ENCODE results near the gene AKR1D1.

AKR1D1 gene

DNA sequence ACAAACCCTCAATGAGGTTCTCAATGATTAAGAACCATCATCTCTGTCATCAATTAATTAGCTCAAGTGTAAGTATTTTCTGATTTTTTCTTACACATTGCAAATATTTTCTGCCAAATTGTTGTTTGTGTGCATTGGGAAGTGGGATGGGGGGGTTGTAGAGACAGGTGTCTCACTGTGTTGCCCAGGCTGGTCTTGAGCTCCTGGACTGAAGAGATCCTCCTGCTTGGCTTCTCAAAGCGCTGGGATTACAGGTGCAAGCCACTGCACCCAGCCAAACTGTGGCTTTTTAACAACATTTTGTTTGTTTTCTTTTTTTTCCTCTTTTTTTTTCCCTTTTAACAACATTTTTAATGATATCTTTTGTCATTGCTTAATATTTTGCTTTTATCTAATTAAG, 87.5 kb downstream of the AKR1D1 start:
- TF ChIP-seq, protein P1, sequence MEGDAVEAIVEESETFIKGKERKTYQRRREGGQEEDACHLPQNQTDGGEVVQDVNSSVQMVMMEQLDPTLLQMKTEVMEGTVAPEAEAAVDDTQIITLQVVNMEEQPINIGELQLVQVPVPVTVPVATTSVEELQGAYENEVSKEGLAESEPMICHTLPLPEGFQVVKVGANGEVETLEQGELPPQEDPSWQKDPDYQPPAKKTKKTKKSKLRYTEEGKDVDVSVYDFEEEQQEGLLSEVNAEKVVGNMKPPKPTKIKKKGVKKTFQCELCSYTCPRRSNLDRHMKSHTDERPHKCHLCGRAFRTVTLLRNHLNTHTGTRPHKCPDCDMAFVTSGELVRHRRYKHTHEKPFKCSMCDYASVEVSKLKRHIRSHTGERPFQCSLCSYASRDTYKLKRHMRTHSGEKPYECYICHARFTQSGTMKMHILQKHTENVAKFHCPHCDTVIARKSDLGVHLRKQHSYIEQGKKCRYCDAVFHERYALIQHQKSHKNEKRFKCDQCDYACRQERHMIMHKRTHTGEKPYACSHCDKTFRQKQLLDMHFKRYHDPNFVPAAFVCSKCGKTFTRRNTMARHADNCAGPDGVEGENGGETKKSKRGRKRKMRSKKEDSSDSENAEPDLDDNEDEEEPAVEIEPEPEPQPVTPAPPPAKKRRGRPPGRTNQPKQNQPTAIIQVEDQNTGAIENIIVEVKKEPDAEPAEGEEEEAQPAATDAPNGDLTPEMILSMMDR (IDR thresholded peaks at IDR 0.05; ENCODE audit: low read depth, low read length, missing control alignments), result no peak
- DNase-seq (ENCODE audit: low read depth), result no peak
- H3K4me3 ChIP-seq (ENCODE audit: low read depth, low read length), result no peak overlapping the region

DNA sequence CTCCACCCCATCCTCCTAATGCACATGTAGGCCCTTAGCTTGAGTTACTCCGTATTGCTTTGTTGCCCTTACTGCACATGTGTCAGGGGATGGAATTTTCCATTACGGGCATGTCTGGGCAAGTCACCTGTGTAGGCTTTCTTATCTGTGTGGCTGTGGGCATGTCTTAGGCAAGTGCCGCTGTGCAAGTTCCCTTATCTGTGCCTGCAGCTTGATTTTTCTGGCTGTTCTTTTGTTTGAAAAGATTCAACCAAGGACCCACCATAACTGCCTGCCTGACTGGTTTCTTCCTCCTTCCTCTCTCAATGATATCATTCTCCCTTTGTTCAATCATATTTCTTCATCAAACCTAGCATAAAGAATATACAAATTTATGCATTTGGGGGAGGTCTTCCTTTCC, 88.5 kb downstream of the AKR1D1 start:
- TF ChIP-seq, protein P1 (IDR thresholded peaks at IDR 0.05; ENCODE audit: low read depth, low read length, missing control alignments), result no peak
- no peak overlapping the region for H3K4me3 ChIP-seq (ENCODE audit: low read depth, low read length)
- no peak for DNase-seq (ENCODE audit: low read depth)

DNA sequence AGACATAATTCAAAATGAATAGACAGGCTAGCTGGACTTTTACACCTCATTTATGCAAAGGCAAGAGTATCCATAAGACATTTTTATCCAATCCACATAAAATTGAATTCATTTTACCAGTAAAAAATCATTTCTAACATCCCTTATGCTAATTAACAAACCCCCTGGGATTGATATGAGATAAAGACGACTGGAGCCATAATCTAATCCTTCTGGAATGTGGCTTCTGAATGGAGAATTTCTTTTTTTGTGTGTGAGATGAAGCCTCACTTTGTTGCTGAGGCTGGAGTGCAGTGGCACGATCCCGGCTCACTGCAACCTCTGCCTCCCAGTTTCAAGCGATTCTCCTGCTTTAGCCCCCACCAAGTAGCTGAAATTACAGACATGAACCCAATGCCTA, 90.4 kb downstream of the AKR1D1 start:
- TF ChIP-seq, protein P1 (IDR thresholded peaks at IDR 0.05; ENCODE audit: low read depth, low read length, missing control alignments), result no peak
- DNase-seq (ENCODE audit: low read depth), result no peak
- no peak overlapping the region for H3K4me3 ChIP-seq (ENCODE audit: low read depth, low read length)

DNA sequence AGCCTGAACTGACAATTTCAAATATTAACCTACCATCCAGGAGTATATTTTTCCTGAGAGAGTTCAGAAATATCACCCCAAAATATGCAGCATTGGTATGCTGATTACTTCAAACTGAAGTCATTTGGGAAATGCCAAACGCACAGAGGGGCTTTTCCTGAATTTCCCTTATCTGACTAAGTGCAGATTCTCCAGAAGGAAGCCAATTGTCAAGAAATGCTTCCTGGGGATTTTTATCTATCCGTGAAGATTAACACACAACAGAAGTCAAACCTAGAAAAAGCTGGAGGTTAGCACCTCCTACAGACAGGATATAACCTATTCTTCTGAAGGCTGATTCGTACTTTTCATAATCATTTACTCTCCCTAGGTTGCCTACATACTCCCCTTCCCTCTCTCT, 91.0 kb downstream of the AKR1D1 start:
- TF ChIP-seq, protein P1 (IDR thresholded peaks at IDR 0.05; ENCODE audit: low read depth, low read length, missing control alignments), result no peak
- no peak overlapping the region for H3K4me3 ChIP-seq (ENCODE audit: low read depth, low read length)
- DNase-seq (ENCODE audit: low read depth), result no peak

DNA sequence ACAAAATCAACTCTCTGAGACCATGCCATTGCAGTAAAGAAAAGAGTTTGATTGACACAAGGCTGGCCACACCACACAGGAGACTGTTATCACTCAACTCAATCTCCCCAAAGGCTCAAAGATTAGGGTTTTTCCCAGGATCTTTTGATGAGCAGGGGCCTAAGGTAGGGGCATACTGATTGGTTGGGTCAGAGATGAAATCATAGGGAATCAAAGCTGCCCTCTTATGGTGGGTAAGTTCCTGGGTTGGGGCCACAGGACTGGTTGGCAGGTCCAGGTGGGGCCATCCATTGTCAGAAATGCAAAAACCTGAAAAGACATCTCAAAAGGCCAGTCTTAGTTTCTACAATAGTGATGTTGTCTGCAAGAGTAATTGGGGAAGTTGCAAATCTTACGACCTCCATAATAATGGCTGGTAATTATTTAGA, 91.6 kb downstream of the AKR1D1 start:
- TF ChIP-seq, protein P1 (IDR thresholded peaks at IDR 0.05; ENCODE audit: low read depth, low read length, missing control alignments), result no peak
- no peak for DNase-seq (ENCODE audit: low read depth)
- no peak overlapping the region for H3K4me3 ChIP-seq (ENCODE audit: low read depth, low read length)
